OCI-LY7 (cell line): ENCODE data around the gene ARFGAP2. TPM values are rescaled to one million over a fixed set of nuclear protein-coding genes. Genes with fewer than 3 reads are reported as not detected.

Experiments
- BruUV-seq: library from RNA; stranded (reverse); fragments of 400-500 nt; replicated peaks from 2 replicates; lab custom pipeline; 2021; lab: Mats Ljungman, UMichigan
- CTCF ChIA-PET: fragments of 300-600 bp; sonication (Branson Sonifier 250); formaldehyde crosslinking; loops from one replicate; lab custom pipeline; 2022; ENCODE audit warnings: antibody characterized with exemption; ENCODE audit not compliant: unreplicated experiment; lab: Charles Lee
- POLR2A ChIA-PET: fragments of 300-600 bp; sonication (Branson Sonifier 250); formaldehyde crosslinking; loops from one replicate; lab custom pipeline; 2022; ENCODE audit warnings: antibody characterized with exemption; lab: Charles Lee
- DNase-seq: peaks from one replicate; pipeline ENCODE4 v3.0.0-alpha.2; 2015; ENCODE audit warnings: low spot score
- H2AFZ ChIP-seq: fragments of 200-600 bp; sonication (generic), shearing (Covaris generic); 2 replicates; pipeline ENCODE4 v1.6.1; 2014; ENCODE audit warnings: mild to moderate bottlenecking, antibody characterized with exemption, low read length, moderate library complexity
- H3K27ac ChIP-seq: fragments of 200-600 bp; sonication (generic); 2 replicates; pipeline ENCODE4 v1.5.1; 2014; ENCODE audit warnings: mixed run types, low read depth, mild to moderate bottlenecking, moderate library complexity, low read length, inconsistent platforms; ENCODE audit not compliant: poor library complexity, severe bottlenecking
- H3K36me3 ChIP-seq: fragments of 200-600 bp; sonication (generic); 2 replicates; pipeline ENCODE4 v1.6.1; 2014; ENCODE audit warnings: mild to moderate bottlenecking, antibody characterized with exemption, low read length, moderate library complexity, mixed read lengths; ENCODE audit not compliant: insufficient read depth
- H3K4me1 ChIP-seq: fragments of 200-600 bp; sonication (generic); 2 replicates; pipeline ENCODE4 v1.5.1; 2014; ENCODE audit warnings: mild to moderate bottlenecking, low read length; ENCODE audit not compliant: insufficient read depth, poor library complexity, severe bottlenecking
- H3K4me2 ChIP-seq: fragments of 200-600 bp; sonication (generic); 2 replicates; pipeline ENCODE4 v1.6.1; 2014; ENCODE audit warnings: mild to moderate bottlenecking, low read length
- H3K4me3 ChIP-seq: fragments of 200-600 bp; sonication (generic); 2 replicates; pipeline ENCODE4 v1.5.1; 2014; ENCODE audit warnings: mild to moderate bottlenecking, low read depth, low read length; ENCODE audit not compliant: poor library complexity, severe bottlenecking
- H3K79me2 ChIP-seq: fragments of 200-600 bp; sonication (generic); 2 replicates; pipeline ENCODE4 v1.6.1; 2016; ENCODE audit warnings: low read depth, mild to moderate bottlenecking, low read length, moderate library complexity, mixed read lengths; ENCODE audit not compliant: insufficient read depth
- H3K9me2 ChIP-seq: fragments of 200-600 bp; sonication (generic); 2 replicates; pipeline ENCODE4 v1.6.1; 2016; ENCODE audit warnings: mild to moderate bottlenecking, low read length, mixed read lengths; ENCODE audit not compliant: insufficient read depth
- H3K9me3 ChIP-seq: fragments of 200-600 bp; sonication (generic); 2 replicates; pipeline ENCODE4 v1.6.1; 2014; ENCODE audit warnings: mild to moderate bottlenecking, mixed run types, low read length, mixed read lengths
- H4K20me1 ChIP-seq: fragments of 200-600 bp; sonication (generic); 2 replicates; pipeline ENCODE4 v1.6.1; 2014; ENCODE audit warnings: mild to moderate bottlenecking, antibody characterized with exemption, low read length, moderate library complexity, mixed read lengths; ENCODE audit not compliant: insufficient read depth
- EZH2phosphoT487 ChIP-seq: fragments of 200-600 bp; sonication (generic); IDR thresholded peaks from 2 replicates; pipeline ENCODE4 v1.6.1; 2018; ENCODE audit warnings: low read depth, borderline replicate concordance, mild to moderate bottlenecking, mixed run types, antibody characterized with exemption, low read length, moderate library complexity, mixed read lengths
- intact Hi-C: fragments of 100-400 bp; cut with micrococcal nuclease; formaldehyde crosslinking; loops from one replicate; pipeline ENCODE4 v1.10.0; 2022; ENCODE audit not compliant: unreplicated experiment
- total RNA-seq, 2 experiments: library from RNA; depleted of rRNA in 1 of 2; stranded (reverse); fragments of >200 nt in 1 of 2; shearing (Covaris generic) in 1 of 2; gene quantifications; 2 replicates each; pipeline ENCODE4 v1.2.3, GENCODE V29; 2014 to 2022
- TF ChIP-seq, protein P1 (sequence below): fragments of 200-600 bp; sonication (generic); conservative IDR thresholded peaks from 2 replicates; pipeline ENCODE4 v1.5.1; 2014; ENCODE audit warnings: mild to moderate bottlenecking, antibody characterized with exemption, low read length, moderate library complexity, mixed read lengths

ARFGAP2 gene
- total RNA-seq, 2 experiments from 2014 or later = 116 to 135 TPM

DNA sequence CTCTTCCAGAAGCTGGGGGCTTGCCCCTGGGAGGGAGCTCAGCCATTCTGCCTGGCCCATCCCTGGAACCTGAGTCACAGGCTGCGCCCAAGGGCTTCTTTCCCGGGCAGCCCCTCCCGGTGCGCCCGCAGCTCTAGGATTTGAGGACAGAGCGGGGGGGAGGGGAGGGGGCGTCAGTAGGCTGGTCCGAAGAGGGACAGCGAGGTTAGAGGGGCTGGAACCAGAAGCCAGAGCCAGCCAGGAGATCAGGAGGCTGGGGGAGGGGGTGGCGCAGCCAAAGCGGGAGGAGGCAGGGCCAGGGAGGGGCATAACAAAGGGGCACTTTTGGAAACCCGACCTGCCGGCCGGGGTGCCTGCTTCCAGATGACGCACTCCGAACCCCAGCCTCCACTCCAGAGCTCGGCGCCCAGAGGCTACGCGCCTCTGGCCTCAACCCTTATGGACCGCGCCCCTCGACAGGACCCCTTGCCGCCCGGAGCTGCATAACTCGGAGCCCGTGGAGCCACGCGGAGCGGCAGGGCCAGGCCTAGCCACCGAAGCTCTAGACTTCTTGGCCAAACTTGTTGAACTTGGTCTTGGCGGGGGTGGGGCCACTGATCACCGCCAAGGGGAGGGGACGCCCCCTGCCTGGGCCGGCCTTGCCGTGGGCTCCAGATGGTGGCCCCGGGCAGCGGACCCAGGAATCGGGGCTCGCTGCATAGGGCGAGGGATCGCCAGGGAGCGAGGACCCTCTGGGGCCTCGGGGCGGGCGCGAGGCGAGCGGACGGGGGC, 8.8 kb upstream of the ARFGAP2 start:
- Histone ChIP-seq H3K79me2 (no peaks in the 10 kb centered on the region), H3K9me2 (no peaks in the 10 kb centered on the region), H3K27ac (no peak overlapping the region), H3K36me3 (no peaks in the 10 kb centered on the region), H3K9me3 (no peaks in the 10 kb centered on the region), H4K20me1 (no peaks in the 10 kb centered on the region), H3K4me1 (peaks cover 9% of the 10 kb centered on the region), H3K4me3 (no peak overlapping the region), H3K4me2 (peak overlapping the region; percentile 68; the same call in 1 of the 2 replicates), H2AFZ (no peak overlapping the region)
- DNase-seq = no peak
- BruUV-seq = no TSS peak
- intact Hi-C loops = no loop called here
- ChIA-PET POLR2A (interaction anchor here (0.6 kb wide), 1 partner anchor 28 kb away, joined by 4 read pairs; no protein-coding TSS in a partner anchor), CTCF (no interaction called here)
- TF ChIP-seq EZH2phosphoT487 = no peak
- TF ChIP-seq, protein P1, sequence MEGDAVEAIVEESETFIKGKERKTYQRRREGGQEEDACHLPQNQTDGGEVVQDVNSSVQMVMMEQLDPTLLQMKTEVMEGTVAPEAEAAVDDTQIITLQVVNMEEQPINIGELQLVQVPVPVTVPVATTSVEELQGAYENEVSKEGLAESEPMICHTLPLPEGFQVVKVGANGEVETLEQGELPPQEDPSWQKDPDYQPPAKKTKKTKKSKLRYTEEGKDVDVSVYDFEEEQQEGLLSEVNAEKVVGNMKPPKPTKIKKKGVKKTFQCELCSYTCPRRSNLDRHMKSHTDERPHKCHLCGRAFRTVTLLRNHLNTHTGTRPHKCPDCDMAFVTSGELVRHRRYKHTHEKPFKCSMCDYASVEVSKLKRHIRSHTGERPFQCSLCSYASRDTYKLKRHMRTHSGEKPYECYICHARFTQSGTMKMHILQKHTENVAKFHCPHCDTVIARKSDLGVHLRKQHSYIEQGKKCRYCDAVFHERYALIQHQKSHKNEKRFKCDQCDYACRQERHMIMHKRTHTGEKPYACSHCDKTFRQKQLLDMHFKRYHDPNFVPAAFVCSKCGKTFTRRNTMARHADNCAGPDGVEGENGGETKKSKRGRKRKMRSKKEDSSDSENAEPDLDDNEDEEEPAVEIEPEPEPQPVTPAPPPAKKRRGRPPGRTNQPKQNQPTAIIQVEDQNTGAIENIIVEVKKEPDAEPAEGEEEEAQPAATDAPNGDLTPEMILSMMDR = no peak

DNA sequence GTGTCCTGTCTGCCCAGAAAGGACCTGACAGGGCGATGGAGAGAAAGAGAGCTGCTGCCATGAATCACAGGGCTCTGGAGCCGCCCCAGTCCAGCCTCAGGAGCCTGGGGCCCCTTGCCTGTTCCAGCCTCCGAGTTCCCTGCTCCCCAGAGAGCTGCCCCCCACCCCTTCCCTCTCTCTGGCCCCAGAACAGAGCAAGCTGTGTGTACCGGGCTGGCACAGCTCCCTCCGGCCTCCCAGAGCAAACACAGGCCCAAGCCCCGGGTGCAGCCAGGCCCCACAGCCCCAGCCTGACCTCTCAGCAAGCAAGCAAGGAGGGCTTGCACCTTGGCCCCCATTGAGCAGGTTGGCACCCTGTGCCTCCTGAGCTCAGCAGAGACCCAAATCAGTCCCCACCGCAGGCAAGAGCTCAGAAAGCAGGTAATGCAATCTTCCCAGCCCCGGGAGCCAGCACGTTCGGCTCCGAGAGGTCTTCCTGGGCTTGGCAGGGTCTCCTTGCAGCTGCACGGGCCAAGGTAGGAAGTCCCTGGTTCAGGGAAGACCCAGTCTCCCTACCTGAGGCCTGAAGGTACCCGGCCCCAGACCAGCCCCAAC, 8.1 kb upstream of the ARFGAP2 start:
- no peak for TF ChIP-seq EZH2phosphoT487
- TF ChIP-seq, protein P1 = no peak
- H3K9me2 ChIP-seq = no peaks in the 10 kb centered on the region
- H2AFZ ChIP-seq = no peak overlapping the region
- no peak overlapping the region for H3K4me3 ChIP-seq
- DNase-seq = no peak
- no peaks in the 10 kb centered on the region for H4K20me1 ChIP-seq
- no peak overlapping the region for H3K27ac ChIP-seq
- H3K4me2 ChIP-seq = no peak overlapping the region
- intact Hi-C loops = no loop called here
- BruUV-seq = no TSS peak
- peaks cover 9% of the 10 kb centered on the region for H3K4me1 ChIP-seq
- H3K79me2 ChIP-seq = no peaks in the 10 kb centered on the region
- no peaks in the 10 kb centered on the region for H3K36me3 ChIP-seq
- ChIA-PET CTCF (no interaction called here), POLR2A (interaction anchor here (0.6 kb wide), 2 partner anchors 29 to 338 kb away, joined by 3 to 4 read pairs; no protein-coding TSS in a partner anchor)
- no peaks in the 10 kb centered on the region for H3K9me3 ChIP-seq
